IPS-18c (cell line): ENCODE measurements around the gene TRAF7.
A peak's percentile ranks its signal among the peaks of the same experiment; 100 is the strongest.
"Not testable (repeated sequence)": the region's sequence is repeated elsewhere in the genome, so short reads cannot be mapped to it uniquely, and the experiment has no call there.

Source experiments
- H3K4me3 ChIP-seq: 2 replicates; pipeline ENCODE4 v1.7.0; 2013; ENCODE audit warnings: low read depth, mild to moderate bottlenecking, low read length, moderate library complexity; ENCODE audit not compliant: insufficient read depth
- H3K9me3 ChIP-seq: one replicate; pipeline ENCODE4 v1.6.1; 2013; ENCODE audit warnings: mild to moderate bottlenecking, low read length, moderate library complexity; ENCODE audit not compliant: control insufficient read depth, insufficient read depth

Gene TRAF7

DNA sequence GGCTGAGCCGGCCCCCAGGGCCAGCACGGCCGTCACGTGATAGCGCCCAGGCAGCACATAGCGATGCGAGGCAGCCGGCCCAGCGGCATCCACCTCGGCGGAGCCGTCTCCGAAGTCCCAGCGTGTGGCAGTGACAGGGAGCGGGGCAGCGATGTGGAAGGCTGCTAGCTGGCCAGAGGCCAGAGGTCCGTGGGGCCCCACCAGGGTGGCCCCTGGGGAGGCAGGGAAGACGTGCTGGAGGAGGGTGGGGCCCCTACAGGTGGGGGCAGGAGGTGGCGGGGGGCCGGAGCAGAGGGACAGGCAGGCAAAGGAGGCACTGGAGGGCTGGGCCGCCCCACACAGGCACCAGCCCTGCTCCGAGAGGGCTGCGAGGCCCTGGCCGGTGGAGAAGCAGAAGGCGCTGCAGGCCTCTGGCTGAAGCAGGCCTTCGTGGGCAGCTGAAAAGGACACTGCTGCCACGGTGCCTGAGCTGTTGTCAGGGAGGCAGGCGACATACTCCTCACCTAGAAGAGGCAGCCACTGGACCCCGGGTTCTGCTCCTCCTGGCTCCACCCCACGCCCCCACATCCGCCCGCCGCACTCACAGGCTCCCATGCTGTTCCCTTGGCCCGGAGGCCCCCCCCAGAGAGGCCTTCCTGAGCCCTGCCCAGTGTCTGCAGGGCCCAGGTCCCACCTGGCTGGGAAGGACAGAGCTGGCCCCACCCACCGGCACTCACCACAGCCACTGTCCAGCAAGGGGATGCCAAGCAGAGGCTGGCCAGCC, 37.4 kb upstream of the TRAF7 start:
- H3K9me3 ChIP-seq, H3K4me3 ChIP-seq: not testable (repeated sequence)

DNA sequence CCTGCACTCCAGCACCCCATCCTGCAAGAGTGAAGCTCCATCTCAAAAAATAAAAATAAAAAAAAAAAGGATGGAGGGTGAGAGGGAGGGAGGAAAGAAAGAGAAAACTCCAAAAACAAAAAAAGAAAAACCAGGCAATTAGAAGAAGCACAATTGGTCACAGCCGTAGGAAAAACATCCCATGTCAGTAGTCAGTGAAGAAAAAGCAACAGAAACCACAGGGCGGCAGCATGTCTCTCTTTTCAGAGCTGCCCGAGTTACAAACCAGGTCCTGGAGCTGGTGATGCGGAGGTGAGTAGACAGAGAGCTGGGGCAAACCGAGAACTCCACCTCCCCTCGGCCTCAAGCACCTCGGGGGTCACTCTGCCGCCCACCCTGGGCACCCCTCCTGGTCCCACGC, 34.3 kb upstream of the TRAF7 start:
- H3K9me3 ChIP-seq, H3K4me3 ChIP-seq: not testable (repeated sequence)

DNA sequence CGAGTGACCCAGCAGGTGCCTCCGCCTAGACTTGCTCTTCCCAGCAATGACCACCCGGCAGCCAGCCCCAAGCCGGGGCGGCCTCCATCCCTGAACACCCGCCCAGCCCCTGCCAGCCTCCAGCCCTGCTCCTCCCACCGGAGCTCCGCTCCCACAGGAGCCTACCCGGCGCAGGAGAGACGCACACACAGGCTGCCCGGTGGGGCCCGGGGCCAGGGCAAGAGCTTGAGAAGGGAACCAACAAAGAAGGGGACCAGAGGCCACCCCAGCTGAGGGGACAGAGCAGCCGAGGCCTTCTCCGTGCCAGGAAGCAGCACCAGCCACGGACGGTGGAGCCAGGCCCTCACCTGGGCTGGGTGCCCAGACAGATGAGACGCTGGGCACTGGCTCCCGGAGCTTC, 33.7 kb upstream of the TRAF7 start:
- H3K9me3 ChIP-seq: no peaks in the 10 kb centered on the region
- H3K4me3 ChIP-seq: no peak overlapping the region

DNA sequence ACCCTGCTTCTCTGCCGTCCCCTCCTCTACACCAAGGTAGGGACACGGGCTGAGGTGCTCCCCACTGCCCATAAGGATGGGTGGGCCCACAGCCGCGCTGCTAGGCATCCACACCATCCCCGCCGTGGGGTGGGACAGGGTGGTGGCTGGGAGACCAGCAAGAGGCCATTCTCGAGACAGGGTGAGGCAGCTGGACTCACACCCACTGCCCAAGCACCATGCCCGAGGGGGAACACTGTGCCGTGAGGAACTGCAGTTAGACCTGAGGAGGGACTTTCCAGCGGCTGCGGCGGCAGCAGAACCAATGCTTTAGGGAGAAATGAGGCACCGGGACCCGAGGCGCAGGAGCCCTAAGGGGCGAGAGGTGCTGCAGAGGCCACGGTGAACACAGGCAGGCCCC, 33.2 kb upstream of the TRAF7 start:
- H3K4me3 ChIP-seq: no peak overlapping the region

DNA sequence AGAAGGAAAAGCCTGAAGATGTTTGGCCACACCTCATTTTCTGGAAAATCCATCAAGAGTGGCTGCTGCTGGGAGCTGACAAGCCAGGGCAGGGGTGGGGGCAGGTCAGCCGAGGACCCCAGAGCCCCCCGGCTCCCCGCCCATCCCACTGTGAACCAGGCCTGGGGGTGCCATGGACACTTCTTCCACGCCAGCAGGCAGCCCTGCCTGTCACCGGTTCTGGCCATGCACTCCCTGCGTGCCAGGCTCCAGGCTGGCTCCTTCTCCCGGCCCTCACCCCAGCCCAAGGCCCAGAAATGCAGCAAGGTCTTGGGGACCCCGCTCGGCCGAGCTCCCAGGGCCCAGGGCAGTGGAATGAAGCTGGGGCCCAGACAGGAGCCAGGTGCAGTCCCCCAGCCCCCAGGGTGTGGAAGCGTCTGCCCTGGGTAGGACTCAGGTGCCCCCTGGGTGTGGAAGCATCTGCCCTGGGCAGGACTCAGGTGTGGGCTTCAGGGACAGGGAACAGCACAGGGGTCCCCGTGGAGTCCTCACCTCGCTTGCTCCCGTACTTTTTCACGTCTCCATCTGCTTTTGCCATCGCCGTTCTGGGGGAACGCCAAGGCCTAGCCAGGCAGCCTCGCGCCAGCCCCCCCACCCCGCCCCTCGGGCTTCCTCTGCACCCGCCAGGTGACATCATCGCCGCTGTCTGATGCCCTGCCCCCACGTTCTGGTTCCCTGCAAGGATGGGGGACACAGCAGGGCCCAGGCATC, 32.5 kb upstream of the TRAF7 start:
- not testable (repeated sequence) for H3K4me3 ChIP-seq, H3K9me3 ChIP-seq

More for the DNA sequence above, 33.2 kb upstream of the TRAF7 start:
- H3K9me3 ChIP-seq: no peaks in the 10 kb centered on the region

DNA sequence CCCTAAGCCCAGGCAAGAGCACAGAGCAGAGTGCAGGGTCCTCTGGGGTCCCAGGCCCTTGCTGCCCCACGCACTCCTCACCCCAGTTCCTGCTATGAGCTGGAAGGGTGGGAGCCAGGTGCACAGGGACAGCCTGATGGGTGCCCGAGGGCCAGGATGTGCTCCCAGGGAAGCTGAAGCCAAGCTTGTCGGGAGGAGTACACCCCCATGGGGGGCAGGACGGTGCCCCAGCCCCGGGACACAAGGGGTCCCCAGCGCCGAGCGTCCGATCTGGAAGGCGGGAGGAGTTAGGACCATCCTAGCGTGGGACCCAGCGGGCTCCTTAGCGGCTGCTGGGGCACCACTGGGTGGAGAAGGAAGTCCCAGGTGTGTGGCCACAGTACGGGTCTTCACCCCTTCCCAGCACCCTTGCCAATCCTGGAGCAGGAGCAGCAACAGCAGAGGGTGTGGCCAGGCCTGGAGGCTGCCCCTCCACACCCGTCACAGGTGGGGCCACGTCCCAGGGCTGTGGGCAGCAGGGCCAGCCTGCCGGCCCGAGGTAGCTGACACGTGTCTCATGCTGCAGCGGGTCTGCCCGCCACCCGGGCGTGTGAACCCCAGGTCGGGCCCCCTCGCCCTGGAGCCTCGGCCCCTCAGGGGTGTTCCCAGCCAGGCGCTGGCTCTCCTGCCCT, 31.7 kb upstream of the TRAF7 start:
- H3K9me3 ChIP-seq, H3K4me3 ChIP-seq: not testable (repeated sequence)

DNA sequence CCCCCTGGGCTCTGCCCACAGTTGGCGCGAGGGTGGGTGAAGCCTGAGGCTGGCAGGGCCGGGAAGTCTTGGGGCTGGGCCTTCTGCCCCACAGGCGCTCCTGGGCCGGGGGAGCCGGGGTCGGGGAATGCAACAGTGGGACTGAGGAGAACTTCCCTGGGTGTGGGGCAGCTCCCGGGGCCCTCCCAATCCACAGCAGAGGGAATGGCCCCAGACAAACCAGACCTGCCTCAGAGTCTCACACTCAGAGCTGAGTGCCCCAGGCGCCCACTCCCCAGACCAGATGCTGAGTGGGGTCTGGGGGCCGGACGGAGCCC, 31.2 kb upstream of the TRAF7 start:
- H3K4me3 ChIP-seq: not testable (repeated sequence)

DNA sequence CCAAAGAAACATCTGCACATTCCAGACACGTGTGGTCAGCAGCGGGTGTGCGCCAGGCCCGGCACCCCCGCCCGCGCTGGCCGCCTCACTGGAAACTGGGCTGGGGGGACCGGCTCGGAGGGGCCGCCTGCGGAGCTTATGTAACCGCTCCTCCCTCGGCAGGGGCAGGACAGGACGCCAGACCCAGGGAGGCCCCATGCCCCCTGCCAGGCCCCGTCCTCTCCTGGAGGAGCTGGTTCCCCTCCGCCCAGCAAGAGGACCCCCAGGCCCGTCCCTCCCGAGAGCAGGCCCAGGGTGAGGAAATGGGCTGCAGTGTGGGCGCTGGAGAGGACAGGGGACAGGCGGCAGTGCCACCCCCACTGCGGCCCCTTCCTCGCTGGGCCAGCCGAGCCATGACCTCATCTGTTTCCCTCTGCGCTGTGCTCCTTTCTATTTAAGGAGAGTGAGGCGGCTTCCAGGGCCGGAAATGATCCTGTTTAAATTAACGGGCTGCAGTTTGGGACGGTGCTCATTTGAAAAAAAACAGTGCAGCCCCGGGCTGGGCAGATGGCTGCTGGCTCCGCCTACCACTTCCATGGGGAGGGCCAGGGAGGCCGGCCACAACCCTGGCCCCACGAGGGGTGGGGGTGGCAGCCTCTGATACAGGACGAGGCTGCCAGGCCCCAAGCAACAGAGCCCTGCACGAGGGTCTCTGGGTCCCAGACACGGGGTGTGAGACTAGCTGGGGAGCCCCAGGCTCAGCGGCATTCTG, 30.7 kb upstream of the TRAF7 start:
- H3K4me3 ChIP-seq, H3K9me3 ChIP-seq: not testable (repeated sequence)

More for the DNA sequence above, 31.2 kb upstream of the TRAF7 start:
- H3K9me3 ChIP-seq: not testable (repeated sequence)

DNA sequence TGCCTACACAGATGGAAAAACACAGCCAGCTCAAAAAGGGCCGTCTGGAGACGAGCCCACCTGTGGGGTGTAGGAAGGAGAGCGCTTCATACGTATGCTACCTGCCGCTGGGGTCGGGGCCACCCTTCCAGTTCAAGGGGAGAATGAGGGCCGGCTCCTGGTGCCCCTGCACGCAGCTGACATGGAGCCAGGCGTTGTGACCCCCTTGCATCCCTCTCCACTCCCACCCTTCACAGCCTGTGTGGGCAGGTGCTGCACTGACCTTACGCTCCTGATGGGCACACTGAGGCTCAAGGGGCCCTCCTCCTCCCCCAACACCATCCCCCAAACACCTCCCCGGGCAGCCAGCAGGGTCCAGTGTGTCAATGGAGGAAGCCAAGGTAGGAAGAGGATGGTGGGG, 30.0 kb upstream of the TRAF7 start:
- not testable (repeated sequence) for H3K4me3 ChIP-seq, H3K9me3 ChIP-seq

DNA sequence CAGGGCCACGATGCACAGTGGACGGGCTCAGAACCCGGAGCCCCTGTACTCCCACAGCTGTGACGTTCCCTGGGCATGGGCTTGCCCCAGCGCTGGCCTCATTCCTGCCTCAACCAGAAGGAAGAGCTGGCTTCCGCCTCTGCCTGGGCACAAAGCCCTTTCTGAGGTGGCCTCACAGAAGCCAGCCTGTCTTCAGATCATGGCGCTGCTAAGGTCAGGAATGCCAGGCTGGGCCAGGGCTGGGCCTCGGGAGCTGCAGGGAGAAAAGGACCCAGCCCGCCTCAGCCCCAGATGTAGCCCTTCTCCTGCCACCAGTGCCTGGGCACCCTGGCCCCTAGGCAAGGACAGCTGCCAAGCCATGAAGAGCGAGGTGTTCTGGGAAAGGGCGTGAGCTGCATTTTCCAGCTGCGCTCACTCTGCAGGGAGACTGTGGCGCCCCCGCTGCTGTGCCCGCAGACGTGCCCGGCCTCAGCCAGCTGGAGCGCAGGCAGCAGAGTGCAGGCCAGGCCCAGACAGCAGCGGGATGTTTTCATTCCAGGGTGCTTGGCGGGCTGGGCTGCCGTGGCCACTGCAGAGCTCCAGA, 29.3 kb upstream of the TRAF7 start:
- H3K4me3 ChIP-seq, H3K9me3 ChIP-seq: not testable (repeated sequence)

DNA sequence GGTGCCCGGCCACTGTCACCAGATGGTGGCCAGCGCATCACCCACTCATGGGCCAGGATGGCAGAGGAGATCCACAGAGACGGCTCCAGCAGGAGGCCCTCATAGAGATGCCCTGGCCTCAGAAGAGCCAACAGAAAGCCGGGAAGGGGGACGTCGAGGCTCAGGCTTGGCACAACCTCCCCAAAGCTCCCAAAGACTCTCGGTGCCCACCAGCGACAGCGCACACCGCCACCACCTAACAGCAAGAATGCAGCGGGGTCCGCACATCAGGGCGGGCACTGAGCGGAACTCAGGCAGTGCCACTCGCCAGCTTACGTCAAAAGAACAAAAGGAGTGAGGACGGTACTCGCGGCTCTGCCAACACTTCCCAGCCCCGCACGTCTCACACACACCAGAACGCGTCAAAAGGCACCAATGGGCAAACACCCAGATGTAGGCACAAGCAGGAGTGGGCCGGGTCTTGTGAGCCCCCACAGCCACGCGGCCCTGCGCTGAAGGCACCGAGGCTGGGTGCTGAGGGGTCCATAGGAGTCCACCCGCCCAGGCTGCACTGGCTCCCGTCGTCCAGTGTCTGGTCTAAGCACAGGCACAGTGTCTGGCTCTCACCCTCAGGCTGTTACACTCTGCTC, 28.5 kb upstream of the TRAF7 start:
- not testable (repeated sequence) for H3K9me3 ChIP-seq, H3K4me3 ChIP-seq

DNA sequence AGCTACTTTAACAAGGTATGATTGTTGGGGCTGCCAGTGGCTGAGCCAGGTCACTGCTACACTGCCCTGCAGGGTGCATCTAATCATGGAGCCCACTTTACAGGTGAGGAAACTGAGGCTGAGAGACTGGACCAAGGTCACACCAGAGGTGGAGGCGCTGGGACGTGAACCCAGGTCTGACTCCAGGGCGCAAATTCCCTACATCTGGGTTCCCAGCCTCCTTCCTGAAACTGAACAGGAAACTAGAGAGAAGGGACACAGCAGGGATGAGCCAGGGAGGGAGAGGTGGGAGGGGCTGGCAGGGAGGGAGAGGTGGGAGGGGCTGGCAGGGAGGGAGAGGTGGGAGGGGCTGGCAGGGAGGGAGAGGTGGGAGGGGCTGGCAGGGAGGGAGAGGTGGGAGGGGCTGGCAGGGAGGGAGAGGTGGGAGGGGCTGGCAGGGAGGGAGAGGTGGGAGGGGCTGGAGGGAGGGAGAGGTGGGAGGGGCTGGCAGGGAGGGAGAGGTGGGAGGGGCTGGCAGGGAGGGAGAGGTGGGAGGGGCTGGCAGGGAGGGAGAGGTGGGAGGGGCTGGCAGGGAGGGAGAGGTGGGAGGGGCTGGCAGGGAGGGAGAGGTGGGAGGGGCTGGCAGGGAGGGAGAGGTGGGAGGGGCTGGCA, 27.8 kb upstream of the TRAF7 start:
- not testable (repeated sequence) for H3K9me3 ChIP-seq, H3K4me3 ChIP-seq

DNA sequence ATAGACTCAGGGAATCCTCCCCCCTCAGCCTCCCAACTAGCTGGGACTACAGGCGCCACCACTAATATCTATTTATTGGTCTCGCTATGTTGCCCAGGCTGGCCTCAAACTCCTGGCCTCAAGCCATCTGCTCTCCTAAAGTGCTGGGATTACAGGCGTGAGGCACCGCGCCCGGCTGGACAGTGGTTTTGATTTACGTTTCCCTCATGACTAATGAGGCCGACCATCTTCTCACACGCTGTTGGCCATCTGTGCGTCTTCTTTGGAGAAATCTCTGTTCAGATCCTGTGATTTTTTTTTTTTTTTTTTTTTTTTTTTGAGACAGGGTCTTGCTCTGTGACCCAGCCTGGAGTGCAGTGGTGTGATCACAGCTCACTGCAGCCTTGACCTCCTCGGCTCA, 26.3 kb upstream of the TRAF7 start:
- H3K4me3 ChIP-seq, H3K9me3 ChIP-seq: not testable (repeated sequence)

DNA sequence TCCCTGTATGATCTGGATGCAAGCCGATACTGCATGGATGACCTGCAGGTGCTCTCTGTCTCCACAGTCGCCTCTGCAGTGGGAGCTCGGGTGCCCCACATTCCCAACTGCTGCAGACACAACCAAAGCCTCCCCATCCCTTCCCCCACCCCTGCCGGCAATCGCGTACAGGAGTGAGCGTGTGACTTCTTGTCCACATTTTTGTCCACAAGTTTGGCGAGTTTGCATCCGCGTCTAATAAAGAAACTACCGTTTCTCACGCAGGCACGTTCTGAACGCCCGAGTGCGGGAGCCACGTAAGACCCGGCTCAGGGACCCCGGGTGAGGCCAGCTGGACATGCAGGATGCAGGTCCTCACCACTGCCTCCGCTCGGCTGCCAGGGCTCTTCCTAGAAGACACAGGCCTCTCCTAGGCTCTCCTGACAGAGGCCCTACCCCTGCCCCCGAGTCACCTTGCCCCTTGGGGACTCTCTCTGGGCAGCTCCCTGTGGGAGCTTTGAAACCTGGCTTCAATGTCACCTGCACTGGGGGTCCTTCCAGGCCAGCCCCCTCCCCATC, 25.6 kb upstream of the TRAF7 start:
- not testable (repeated sequence) for H3K4me3 ChIP-seq, H3K9me3 ChIP-seq

DNA sequence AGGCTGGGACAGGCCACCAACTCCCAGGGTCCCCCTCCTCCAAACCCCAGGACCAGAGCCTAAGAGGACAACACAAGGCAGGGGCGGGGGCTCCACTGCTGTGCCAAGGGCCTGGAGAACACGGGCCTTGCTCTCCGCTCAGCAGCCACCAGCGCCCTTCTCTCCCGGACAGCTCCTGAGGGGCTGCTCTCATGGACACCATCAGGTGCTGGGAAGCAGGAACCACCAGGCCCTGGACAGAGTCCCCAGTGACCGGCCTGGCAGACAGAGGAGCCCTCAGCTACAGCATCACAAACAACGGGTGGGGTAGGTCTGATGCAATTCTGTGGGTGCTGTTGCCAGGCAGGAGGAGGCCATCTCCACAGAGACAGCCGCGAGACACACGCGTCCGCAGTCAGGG, 21.8 kb upstream of the TRAF7 start:
- not testable (repeated sequence) for H3K9me3 ChIP-seq, H3K4me3 ChIP-seq

DNA sequence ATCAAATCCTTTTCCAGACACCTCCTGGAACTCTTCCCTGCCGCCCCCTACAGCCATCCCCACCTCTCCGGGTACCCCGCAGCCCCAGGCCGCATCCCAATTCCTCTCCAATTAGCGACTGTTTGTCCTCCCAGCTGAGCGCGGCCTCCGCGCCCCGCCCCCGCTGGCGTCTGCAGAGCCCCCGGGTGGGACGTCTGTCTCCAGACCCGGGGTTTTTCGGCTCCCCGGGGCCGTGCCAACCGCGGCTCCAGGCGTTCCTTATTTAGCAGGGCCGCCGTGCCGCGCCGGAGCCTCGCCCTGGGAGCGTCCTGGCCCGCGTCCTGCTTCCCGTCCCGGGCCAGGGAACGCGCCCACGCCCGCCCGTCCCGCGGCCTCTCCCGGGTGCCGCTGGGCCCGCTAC, 20.5 kb upstream of the TRAF7 start:
- H3K9me3 ChIP-seq: not testable (repeated sequence)
- peak overlapping the region; percentile 36 for H3K4me3 ChIP-seq
